Fibroblast of pulmonary artery (primary cell): ENCODE data around the gene MARS1.

ENCODE experiments used
- DNase-seq: peaks from one replicate; pipeline ENCODE4 v3.0.0-alpha.2; 2010; ENCODE audit warnings: low read depth
- H3K4me3 ChIP-seq: replicated peaks from 2 replicates; pipeline ENCODE4 v1.5.1; 2011; ENCODE audit warnings: low read depth, mild to moderate bottlenecking, control low read depth, low read length, moderate library complexity
- CTCF ChIP-seq: IDR thresholded peaks from 2 replicates; pipeline ENCODE4 v1.5.1; 2011; ENCODE audit warnings: mild to moderate bottlenecking, control low read depth, low read length, inconsistent platforms; ENCODE audit errors: missing control alignments

The MARS1 gene

GRCh38 chr12:57472391-57472790 lies 15.5 kb upstream of the MARS1 start:
- DNase-seq = no peak
- TF ChIP-seq CTCF = no peak
- no peak overlapping the region for H3K4me3 ChIP-seq

- no peak overlapping the region for H3K4me3 ChIP-seq
- TF ChIP-seq CTCF = no peak
- no peak for DNase-seq
Measured at GRCh38 chr12:57473392-57473791, 14.5 kb upstream of the MARS1 start.

GRCh38 chr12:57473886-57474285 lies 14.0 kb upstream of the MARS1 start:
- no peak overlapping the region for H3K4me3 ChIP-seq
- DNase-seq = no peak
- no peak for TF ChIP-seq CTCF

GRCh38 chr12:57474430-57474829 lies 13.4 kb upstream of the MARS1 start:
- no peak overlapping the region for H3K4me3 ChIP-seq
- TF ChIP-seq CTCF = no peak
- DNase-seq = no peak

- H3K4me3 ChIP-seq = no peak overlapping the region
- no peak for TF ChIP-seq CTCF
- DNase-seq = no peak
Measured at GRCh38 chr12:57474862-57475261, 13.0 kb upstream of the MARS1 start.

- H3K4me3 ChIP-seq = no peak overlapping the region
- no peak for TF ChIP-seq CTCF
- no peak for DNase-seq
Measured at GRCh38 chr12:57475271-57476161, 12.4 kb upstream of the MARS1 start.
